ENCODE results near the gene DNAI2.

Gene DNAI2

GRCh38 chr17:74354561-74354960, 80.5 kb downstream of the DNAI2 start:
- H2BK15ac ChIP-seq (ENCODE audit: low read length): peak overlapping the region; percentile 71
- no peaks in the 10 kb centered on the region for H3K79me1 ChIP-seq (ENCODE audit: low read depth, low read length)
- no peak for DNase-seq (ENCODE audit: low spot score)
- H2BK12ac ChIP-seq (ENCODE audit: low read length): peak overlapping the region; percentile 98
- H3K27me3 ChIP-seq (ENCODE audit: control insufficient read depth in 3 of 3, insufficient read depth in 3 of 3, low read depth in 1 of 3, low read length in 3 of 3): peaks cover 4 to 41% (median 31%) of the 10 kb centered on the region in 3 experiments
- H3K27ac ChIP-seq (replicated peaks; ENCODE audit: low read length): no peak overlapping the region
- H3K14ac ChIP-seq (ENCODE audit: low read length): peak overlapping the region; percentile 25
- H3K4me3 ChIP-seq (ENCODE audit: low read length in 2 of 2): no peak overlapping the region
- H2AK5ac ChIP-seq (ENCODE audit: low read depth, low read length): peak overlapping the region; percentile 96
- peak overlapping the region; percentile 78 for H4K8ac ChIP-seq (ENCODE audit: low read depth, low read length)
- H3K4me1 ChIP-seq (ENCODE audit: control insufficient read depth in 2 of 2, insufficient read depth in 1 of 2, low read depth in 1 of 2, low read length in 2 of 2): peaks cover 4 to 11% of the 10 kb centered on the region in 2 donors
- no peaks in the 10 kb centered on the region for H3K9me3 ChIP-seq (replicated peaks in 1 of 2; ENCODE audit: control insufficient read depth in 2 of 2, insufficient read depth in 1 of 2, low read depth in 1 of 2, low read length in 2 of 2)
- H3K4ac ChIP-seq (ENCODE audit: low read length): no peak overlapping the region
- H3K4me2 ChIP-seq (ENCODE audit: insufficient read depth, low read length, poor library complexity, severe bottlenecking): no peak overlapping the region
- peak overlapping the region; percentile 54 for H2BK120ac ChIP-seq (ENCODE audit: low read depth, low read length)
- peaks cover 4 to 5% of the 10 kb centered on the region in 2 donors for H3K36me3 ChIP-seq (replicated peaks in 1 of 2; ENCODE audit: control insufficient read depth in 2 of 2, insufficient read depth in 2 of 2, low read length in 2 of 2)
- H3K9ac ChIP-seq (ENCODE audit: low read depth, low read length, poor library complexity): no peak overlapping the region
- H4K91ac ChIP-seq (ENCODE audit: low read depth, low read length, poor library complexity): no peak overlapping the region
- peak overlapping the region; percentile 74 for H3K23ac ChIP-seq (ENCODE audit: low read depth, low read length, poor library complexity)
- no peak overlapping the region for H2BK5ac ChIP-seq (ENCODE audit: low read length)
- H3K18ac ChIP-seq (ENCODE audit: low read length): peak overlapping the region; percentile 97
- H2AFZ ChIP-seq (ENCODE audit: low read length): peak overlapping the region; percentile 78
- no CpG with 5 or more reads among the region's 10 CpGs for WGBS, 2 donors (ENCODE audit: extremely low coverage in 2 of 2, insufficient read length in 2 of 2, insufficient replicate concordance in 1 of 2)

GRCh38 chr17:74355065-74355464, 81.0 kb downstream of the DNAI2 start:
- Histone ChIP-seq H2AK5ac (ENCODE audit: low read depth, low read length) (peak overlapping the region; percentile 96), H3K4me1 (ENCODE audit: control insufficient read depth in 2 of 2, insufficient read depth in 1 of 2, low read depth in 1 of 2, low read length in 2 of 2) (peaks cover 4 to 13% of the 10 kb centered on the region in 2 donors), H3K18ac (ENCODE audit: low read length) (peak overlapping the region; percentile 80), H2BK12ac (ENCODE audit: low read length) (no peak overlapping the region), H3K27me3 (ENCODE audit: control insufficient read depth in 3 of 3, insufficient read depth in 3 of 3, low read depth in 1 of 3, low read length in 3 of 3) (peaks cover 4 to 39% (median 31%) of the 10 kb centered on the region in 3 experiments), H3K79me1 (ENCODE audit: low read depth, low read length) (no peaks in the 10 kb centered on the region), H3K14ac (ENCODE audit: low read length) (peak overlapping the region; percentile 25), H4K8ac (ENCODE audit: low read depth, low read length) (peak overlapping the region; percentile 78), H3K4me3 (ENCODE audit: low read length in 2 of 2) (no peak overlapping the region), H2BK15ac (ENCODE audit: low read length) (peak overlapping the region; percentile 71), H2AFZ (ENCODE audit: low read length) (no peak overlapping the region), H4K91ac (ENCODE audit: low read depth, low read length, poor library complexity) (peak overlapping the region; percentile 35), H3K23ac (ENCODE audit: low read depth, low read length, poor library complexity) (peak overlapping the region; percentile 0), H2BK120ac (ENCODE audit: low read depth, low read length) (no peak overlapping the region), H3K27ac (replicated peaks; ENCODE audit: low read length) (no peak overlapping the region), H3K9me3 (replicated peaks in 1 of 2; ENCODE audit: control insufficient read depth in 2 of 2, insufficient read depth in 1 of 2, low read depth in 1 of 2, low read length in 2 of 2) (no peaks in the 10 kb centered on the region), H3K9ac (ENCODE audit: low read depth, low read length, poor library complexity) (no peak overlapping the region), H3K36me3 (replicated peaks in 1 of 2; ENCODE audit: control insufficient read depth in 2 of 2, insufficient read depth in 2 of 2, low read length in 2 of 2) (peaks cover 5 to 6% of the 10 kb centered on the region in 2 donors), H2BK5ac (ENCODE audit: low read length) (no peak overlapping the region), H3K4ac (ENCODE audit: low read length) (no peak overlapping the region), H3K4me2 (ENCODE audit: insufficient read depth, low read length, poor library complexity, severe bottlenecking) (no peak overlapping the region)
- WGBS, 2 donors (ENCODE audit: extremely low coverage in 2 of 2, insufficient read length in 2 of 2, insufficient replicate concordance in 1 of 2): no CpG with 5 or more reads among the region's 8 CpGs
- DNase-seq (ENCODE audit: low spot score): no peak

DNA sequence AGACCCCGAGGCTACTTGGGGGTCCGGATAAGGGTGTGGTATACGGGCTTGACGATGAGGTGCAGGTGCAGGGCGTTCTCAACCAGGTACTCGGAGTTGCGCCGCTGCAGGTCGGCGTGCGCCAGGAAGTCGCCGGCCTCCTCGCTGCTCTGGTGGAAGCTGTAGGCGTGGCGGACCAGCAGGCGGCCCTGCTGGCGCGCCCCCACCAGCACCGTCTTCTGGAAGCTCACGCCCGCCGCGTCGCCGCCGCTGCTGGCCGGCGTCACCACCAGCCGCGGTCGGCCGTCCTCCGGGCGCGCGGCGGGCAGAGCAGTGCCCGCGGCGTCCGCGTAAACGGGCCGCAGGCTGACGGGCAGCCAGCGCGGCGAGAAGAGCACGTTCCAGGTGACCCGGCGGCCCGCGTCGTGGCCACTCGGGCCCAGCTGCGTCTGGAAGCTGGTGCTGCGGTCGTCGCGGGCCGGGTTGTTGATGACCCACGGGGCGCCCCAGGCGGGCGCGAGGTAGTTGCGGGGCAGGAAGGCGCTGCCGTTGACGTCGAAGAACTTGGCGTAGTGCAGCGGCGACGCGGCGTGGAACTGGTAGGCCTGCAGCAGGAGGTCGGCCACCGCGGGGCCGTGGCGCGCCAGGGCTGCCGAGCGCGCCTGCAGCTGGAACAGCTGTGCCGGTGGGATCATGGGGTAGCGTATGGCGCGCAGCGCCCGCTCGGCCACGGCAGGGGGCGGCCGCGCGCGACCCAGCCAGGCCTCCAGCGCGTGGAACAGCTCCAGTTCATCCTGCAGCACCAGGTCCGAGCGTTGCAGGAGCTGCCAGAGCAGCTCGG, 82.8 kb downstream of the DNAI2 start:
- Histone ChIP-seq H2BK12ac (ENCODE audit: low read length) (no peak overlapping the region), H2AFZ (ENCODE audit: low read length) (no peak overlapping the region), H3K4me3 (ENCODE audit: low read length in 2 of 2) (peak overlapping the region in 1 of 2 donors; percentile 21), H3K9me3 (replicated peaks in 1 of 2; ENCODE audit: control insufficient read depth in 2 of 2, insufficient read depth in 1 of 2, low read depth in 1 of 2, low read length in 2 of 2) (no peaks in the 10 kb centered on the region), H3K4ac (ENCODE audit: low read length) (no peak overlapping the region), H3K23ac (ENCODE audit: low read depth, low read length, poor library complexity) (no peak overlapping the region), H3K4me2 (ENCODE audit: insufficient read depth, low read length, poor library complexity, severe bottlenecking) (no peak overlapping the region), H2BK15ac (ENCODE audit: low read length) (no peak overlapping the region), H4K8ac (ENCODE audit: low read depth, low read length) (no peak overlapping the region), H3K27me3 (ENCODE audit: control insufficient read depth in 3 of 3, insufficient read depth in 3 of 3, low read depth in 1 of 3, low read length in 3 of 3) (peaks cover 3 to 22% (median 21%) of the 10 kb centered on the region in 3 experiments), H2AK5ac (ENCODE audit: low read depth, low read length) (no peak overlapping the region), H3K27ac (replicated peaks; ENCODE audit: low read length) (no peak overlapping the region), H2BK120ac (ENCODE audit: low read depth, low read length) (no peak overlapping the region), H3K14ac (ENCODE audit: low read length) (no peak overlapping the region), H3K36me3 (replicated peaks in 1 of 2; ENCODE audit: control insufficient read depth in 2 of 2, insufficient read depth in 2 of 2, low read length in 2 of 2) (peaks cover 5 to 6% of the 10 kb centered on the region in 2 donors), H3K4me1 (ENCODE audit: control insufficient read depth in 2 of 2, insufficient read depth in 1 of 2, low read depth in 1 of 2, low read length in 2 of 2) (peaks cover 10 to 21% of the 10 kb centered on the region in 2 donors), H3K79me1 (ENCODE audit: low read depth, low read length) (peaks cover 2% of the 10 kb centered on the region), H3K18ac (ENCODE audit: low read length) (no peak overlapping the region), H4K91ac (ENCODE audit: low read depth, low read length, poor library complexity) (no peak overlapping the region), H3K9ac (ENCODE audit: low read depth, low read length, poor library complexity) (no peak overlapping the region), H2BK5ac (ENCODE audit: low read length) (no peak overlapping the region)
- no peak for DNase-seq (ENCODE audit: low spot score)
- no CpG with 5 or more reads among the region's 105 CpGs for WGBS, 2 donors (ENCODE audit: extremely low coverage in 2 of 2, insufficient read length in 2 of 2, insufficient replicate concordance in 1 of 2)

GRCh38 chr17:74357466-74357809, 83.4 kb downstream of the DNAI2 start:
- Histone ChIP-seq H2AK5ac (ENCODE audit: low read depth, low read length) (no peak overlapping the region), H3K9ac (ENCODE audit: low read depth, low read length, poor library complexity) (peak overlapping the region; percentile 30), H3K4me1 (ENCODE audit: control insufficient read depth in 2 of 2, insufficient read depth in 1 of 2, low read depth in 1 of 2, low read length in 2 of 2) (peaks cover 16 to 23% of the 10 kb centered on the region in 2 donors), H2BK5ac (ENCODE audit: low read length) (no peak overlapping the region), H3K27ac (replicated peaks; ENCODE audit: low read length) (no peak overlapping the region), H2BK15ac (ENCODE audit: low read length) (no peak overlapping the region), H4K8ac (ENCODE audit: low read depth, low read length) (no peak overlapping the region), H3K79me1 (ENCODE audit: low read depth, low read length) (peaks cover 2% of the 10 kb centered on the region), H2BK12ac (ENCODE audit: low read length) (no peak overlapping the region), H3K4me2 (ENCODE audit: insufficient read depth, low read length, poor library complexity, severe bottlenecking) (no peak overlapping the region), H3K27me3 (ENCODE audit: control insufficient read depth in 3 of 3, insufficient read depth in 3 of 3, low read depth in 1 of 3, low read length in 3 of 3) (peaks cover 2 to 16% (median 16%) of the 10 kb centered on the region in 3 experiments), H3K9me3 (replicated peaks in 1 of 2; ENCODE audit: control insufficient read depth in 2 of 2, insufficient read depth in 1 of 2, low read depth in 1 of 2, low read length in 2 of 2) (no peaks in the 10 kb centered on the region), H2BK120ac (ENCODE audit: low read depth, low read length) (no peak overlapping the region), H3K4ac (ENCODE audit: low read length) (no peak overlapping the region), H3K23ac (ENCODE audit: low read depth, low read length, poor library complexity) (no peak overlapping the region), H3K14ac (ENCODE audit: low read length) (no peak overlapping the region), H3K36me3 (replicated peaks in 1 of 2; ENCODE audit: control insufficient read depth in 2 of 2, insufficient read depth in 2 of 2, low read length in 2 of 2) (peaks cover 5 to 6% of the 10 kb centered on the region in 2 donors), H2AFZ (ENCODE audit: low read length) (no peak overlapping the region), H3K4me3 (ENCODE audit: low read length in 2 of 2) (no peak overlapping the region), H4K91ac (ENCODE audit: low read depth, low read length, poor library complexity) (no peak overlapping the region), H3K18ac (ENCODE audit: low read length) (no peak overlapping the region)
- WGBS, 2 donors (ENCODE audit: extremely low coverage in 2 of 2, insufficient read length in 2 of 2, insufficient replicate concordance in 1 of 2): no CpG with 5 or more reads among the region's 32 CpGs
- DNase-seq (ENCODE audit: low spot score): no peak

All from neuronal stem cell (in vitro differentiated cells).